Neural progenitor cell (in vitro differentiated cells): ENCODE data around the gene BSDC1. TPM values are rescaled to one million over a fixed set of nuclear protein-coding genes. Genes with fewer than 3 reads are reported as not detected.

Experiments
- DNase-seq: peaks from one replicate; pipeline ENCODE4 v3.0.0-alpha.2; 2016; ENCODE audit warnings: low spot score
- H2AFZ ChIP-seq: fragments of 200-600 bp; sonication (generic); replicated peaks from 2 replicates; pipeline ENCODE4 v1.6.1; 2016; ENCODE audit warnings: antibody characterized with exemption
- H3F3A ChIP-seq: fragments of 200-600 bp; sonication (generic); 2 replicates; pipeline ENCODE4 v1.6.1; 2016; ENCODE audit warnings: antibody characterized with exemption, low read depth
- H3K27ac ChIP-seq: fragments of 200-600 bp; sonication (generic); 2 replicates; pipeline ENCODE4 v1.5.1; 2016; ENCODE audit warnings: mild to moderate bottlenecking
- H3K27me3 ChIP-seq: fragments of 200-600 bp; sonication (generic); 2 replicates; pipeline ENCODE4 v1.6.1; 2016; ENCODE audit warnings: mild to moderate bottlenecking, moderate library complexity
- H3K36me3 ChIP-seq: fragments of 200-600 bp; sonication (generic); 2 replicates; pipeline ENCODE4 v1.5.1; 2016
- H3K4me1 ChIP-seq: fragments of 200-600 bp; sonication (generic); 2 replicates; pipeline ENCODE4 v1.6.1; 2016; ENCODE audit warnings: mixed run types
- H3K4me2 ChIP-seq: fragments of 200-600 bp; sonication (generic); 2 replicates; pipeline ENCODE4 v1.6.1; 2016
- H3K4me3 ChIP-seq: fragments of 200-600 bp; sonication (generic); 2 replicates; pipeline ENCODE4 v1.5.1; 2016
- H3K79me2 ChIP-seq: fragments of 200-600 bp; sonication (generic); 2 replicates; pipeline ENCODE4 v1.6.1; 2016; ENCODE audit warnings: low read depth
- H3K9ac ChIP-seq: fragments of 200-600 bp; sonication (generic); 2 replicates; pipeline ENCODE4 v1.6.1; 2016
- H3K9me3 ChIP-seq: fragments of 200-600 bp; sonication (generic); 2 replicates; pipeline ENCODE4 v1.5.1; 2016; ENCODE audit warnings: low read depth
- H4K20me1 ChIP-seq: fragments of 200-600 bp; sonication (generic); 2 replicates; pipeline ENCODE4 v1.6.1; 2016; ENCODE audit warnings: low read depth
- H3K27ac Mint-ChIP-seq: 3 replicates; pipeline ENCODE4 v1.8.0; 2021; ENCODE audit warnings: mixed read lengths
- H3K27me3 Mint-ChIP-seq: 2 replicates; pipeline ENCODE4 v1.8.0; 2022; ENCODE audit warnings: low read depth, mild to moderate bottlenecking, inconsistent platforms, moderate library complexity, mixed read lengths; ENCODE audit not compliant: insufficient read depth
- H3K36me3 Mint-ChIP-seq: 3 replicates; pipeline ENCODE4 v1.8.0; 2021; ENCODE audit warnings: mixed read lengths
- H3K4me1 Mint-ChIP-seq: 3 replicates; pipeline ENCODE4 v1.8.0; 2021; ENCODE audit warnings: mixed read lengths
- H3K4me3 Mint-ChIP-seq: 3 replicates; pipeline ENCODE4 v1.8.0; 2021; ENCODE audit warnings: mild to moderate bottlenecking, moderate library complexity, mixed read lengths
- H3K9me3 Mint-ChIP-seq: 3 replicates; pipeline ENCODE4 v1.8.0; 2020; ENCODE audit warnings: mixed read lengths
- EZH2 ChIP-seq: fragments of 200-600 bp; sonication (generic); IDR thresholded peaks from 2 replicates; pipeline ENCODE4 v1.6.1; 2017; ENCODE audit warnings: antibody characterized with exemption, mild to moderate bottlenecking, moderate library complexity
- EZH2phosphoT487 ChIP-seq: fragments of 200-600 bp; sonication (generic); IDR thresholded peaks from 2 replicates; pipeline ENCODE4 v1.6.1; 2017; ENCODE audit warnings: antibody characterized with exemption
- total RNA-seq: library from RNA; depleted of rRNA; stranded (reverse); fragments of >200 nt; gene quantifications from 2 replicates; pipeline ENCODE4 v1.2.3, GENCODE V29; 2015; ENCODE audit warnings: low replicate concordance
- TF ChIP-seq, protein P1 (sequence below): fragments of 200-600 bp; sonication (generic); IDR thresholded peaks from 2 replicates; pipeline ENCODE4 v1.5.1; 2017; ENCODE audit warnings: antibody characterized with exemption, mild to moderate bottlenecking

The BSDC1 gene
- total RNA-seq, 1 donor from 2014 or later = 47.5 TPM

DNA sequence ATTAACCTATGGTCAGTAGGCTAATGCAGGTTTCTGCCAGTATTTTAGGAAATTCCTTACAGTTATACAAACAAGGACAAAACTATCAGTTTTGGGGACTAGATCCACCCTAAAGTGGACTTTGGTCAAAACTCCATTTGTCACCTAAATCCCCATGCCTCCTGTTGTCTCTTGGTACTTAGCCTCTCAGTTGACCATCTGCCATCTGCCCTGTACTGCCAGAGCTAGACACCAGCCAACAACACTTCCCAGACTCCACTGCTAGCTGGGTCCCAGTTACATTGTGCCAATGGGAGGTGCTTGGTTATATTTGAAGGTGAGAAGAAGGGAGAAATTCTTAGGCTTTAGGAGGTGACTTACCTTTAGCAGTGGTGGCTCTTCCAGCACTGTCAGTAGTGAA lies 17.0 kb upstream of the BSDC1 start:
- TF ChIP-seq EZH2phosphoT487 (no peak), EZH2 (no peak)
- TF ChIP-seq, protein P1, sequence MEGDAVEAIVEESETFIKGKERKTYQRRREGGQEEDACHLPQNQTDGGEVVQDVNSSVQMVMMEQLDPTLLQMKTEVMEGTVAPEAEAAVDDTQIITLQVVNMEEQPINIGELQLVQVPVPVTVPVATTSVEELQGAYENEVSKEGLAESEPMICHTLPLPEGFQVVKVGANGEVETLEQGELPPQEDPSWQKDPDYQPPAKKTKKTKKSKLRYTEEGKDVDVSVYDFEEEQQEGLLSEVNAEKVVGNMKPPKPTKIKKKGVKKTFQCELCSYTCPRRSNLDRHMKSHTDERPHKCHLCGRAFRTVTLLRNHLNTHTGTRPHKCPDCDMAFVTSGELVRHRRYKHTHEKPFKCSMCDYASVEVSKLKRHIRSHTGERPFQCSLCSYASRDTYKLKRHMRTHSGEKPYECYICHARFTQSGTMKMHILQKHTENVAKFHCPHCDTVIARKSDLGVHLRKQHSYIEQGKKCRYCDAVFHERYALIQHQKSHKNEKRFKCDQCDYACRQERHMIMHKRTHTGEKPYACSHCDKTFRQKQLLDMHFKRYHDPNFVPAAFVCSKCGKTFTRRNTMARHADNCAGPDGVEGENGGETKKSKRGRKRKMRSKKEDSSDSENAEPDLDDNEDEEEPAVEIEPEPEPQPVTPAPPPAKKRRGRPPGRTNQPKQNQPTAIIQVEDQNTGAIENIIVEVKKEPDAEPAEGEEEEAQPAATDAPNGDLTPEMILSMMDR = no peak

DNA sequence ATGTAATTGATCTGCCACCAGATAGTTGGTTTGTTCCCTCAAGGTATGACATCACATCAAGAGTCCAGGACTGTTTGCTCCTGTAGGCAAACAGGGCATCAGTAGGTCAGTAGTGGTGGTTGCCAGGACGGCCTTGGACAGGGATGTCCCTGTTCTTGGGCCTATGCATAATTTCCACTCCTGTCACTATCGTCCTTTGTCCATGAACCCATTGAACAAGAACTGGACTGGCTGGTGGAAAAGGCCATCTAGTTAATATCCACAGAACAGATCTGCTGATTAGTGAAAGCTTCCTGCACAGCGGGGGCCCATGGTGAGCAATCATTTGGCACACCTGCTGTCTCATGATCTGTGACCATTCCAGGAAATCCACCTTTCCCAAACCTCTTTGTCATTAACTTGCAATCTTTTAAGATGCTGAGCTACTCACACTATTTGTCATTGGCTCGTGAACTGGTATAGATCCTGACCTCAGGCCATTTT lies 12.4 kb upstream of the BSDC1 start:
- Mint-ChIP-seq H3K27me3 (no peaks in the 10 kb centered on the region), H3K36me3 (no peaks in the 10 kb centered on the region), H3K9me3 (no peaks in the 10 kb centered on the region), H3K27ac (no peak overlapping the region), H3K4me1 (no peaks in the 10 kb centered on the region), H3K4me3 (no peak overlapping the region)
- no peak overlapping the region for H3K4me2 ChIP-seq
- TF ChIP-seq EZH2 = no peak
- TF ChIP-seq, protein P1 = no peak
- TF ChIP-seq EZH2phosphoT487 = no peak
- DNase-seq = no peak
- no peaks in the 10 kb centered on the region for H3K27me3 ChIP-seq
- H3K4me3 ChIP-seq = no peak overlapping the region
- no peaks in the 10 kb centered on the region for H3K79me2 ChIP-seq
- no peaks in the 10 kb centered on the region for H3K36me3 ChIP-seq
- no peak overlapping the region for H3K9ac ChIP-seq
- H3K27ac ChIP-seq = no peak overlapping the region
- no peak overlapping the region for H2AFZ ChIP-seq
- H3K4me1 ChIP-seq = no peaks in the 10 kb centered on the region
- no peaks in the 10 kb centered on the region for H3K9me3 ChIP-seq
- H3F3A ChIP-seq = no peaks in the 10 kb centered on the region
- H4K20me1 ChIP-seq = no peaks in the 10 kb centered on the region

More for the DNA sequence above, 17.0 kb upstream of the BSDC1 start:
- Mint-ChIP-seq H3K27me3 (peaks cover 3% of the 10 kb centered on the region), H3K36me3 (peaks cover 3% of the 10 kb centered on the region), H3K9me3 (peaks cover 15% of the 10 kb centered on the region), H3K4me1 (no peaks in the 10 kb centered on the region), H3K27ac (no peak overlapping the region), H3K4me3 (no peak overlapping the region)
- no peaks in the 10 kb centered on the region for H3F3A ChIP-seq
- no peak overlapping the region for H3K4me2 ChIP-seq
- H3K79me2 ChIP-seq = no peaks in the 10 kb centered on the region
- no peak overlapping the region for H2AFZ ChIP-seq
- H3K9me3 ChIP-seq = peaks cover 7% of the 10 kb centered on the region
- no peak overlapping the region for H3K27ac ChIP-seq
- no peaks in the 10 kb centered on the region for H3K4me1 ChIP-seq
- H3K4me3 ChIP-seq = no peak overlapping the region
- no peaks in the 10 kb centered on the region for H3K36me3 ChIP-seq
- no peak for DNase-seq
- H3K9ac ChIP-seq = no peak overlapping the region
- no peaks in the 10 kb centered on the region for H4K20me1 ChIP-seq
- no peaks in the 10 kb centered on the region for H3K27me3 ChIP-seq

DNA sequence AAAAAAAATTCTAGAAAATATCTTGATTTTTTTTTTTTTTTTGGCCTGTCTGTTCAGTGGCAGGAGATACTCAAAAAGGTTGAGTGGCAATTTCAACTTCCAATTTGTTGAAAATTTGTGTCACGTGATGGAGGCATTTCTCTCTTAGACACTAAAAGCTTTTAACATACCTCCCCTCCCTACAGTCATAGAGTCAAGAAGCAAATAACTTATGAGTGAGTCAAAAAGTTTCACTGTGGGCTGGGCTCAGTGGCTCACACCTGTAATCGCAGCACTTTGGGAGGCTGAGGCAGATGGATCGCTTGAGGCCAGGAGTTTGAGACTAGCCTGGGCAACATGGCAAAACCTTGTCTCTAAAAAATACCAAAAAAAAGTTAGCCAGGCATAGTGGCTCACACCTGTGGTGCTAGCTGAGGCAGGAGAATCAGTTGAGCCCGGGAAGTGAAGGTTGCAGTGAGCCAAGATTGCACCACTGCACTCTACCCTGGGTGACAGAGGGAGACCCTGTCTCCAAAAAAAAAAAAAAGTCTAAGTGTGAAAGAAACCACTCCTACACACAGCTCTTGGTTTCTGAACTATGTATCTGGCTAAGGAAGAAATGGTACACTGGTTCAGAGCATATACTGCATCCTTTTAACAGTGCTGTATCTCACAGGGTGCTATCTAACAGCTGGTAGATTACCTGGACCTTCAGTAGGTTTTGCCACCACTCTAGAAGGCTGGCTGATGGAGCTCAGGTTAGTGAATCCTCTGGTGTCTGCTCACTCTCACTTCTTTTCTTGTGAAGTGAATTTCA lies 11.6 kb upstream of the BSDC1 start:
- Mint-ChIP-seq H3K4me1 (peaks cover 2% of the 10 kb centered on the region), H3K36me3 (no peaks in the 10 kb centered on the region), H3K27me3 (no peaks in the 10 kb centered on the region), H3K9me3 (no peaks in the 10 kb centered on the region), H3K27ac (no peak overlapping the region), H3K4me3 (no peak overlapping the region)
- H3K9me3 ChIP-seq = no peaks in the 10 kb centered on the region
- H3K36me3 ChIP-seq = no peaks in the 10 kb centered on the region
- TF ChIP-seq EZH2phosphoT487 (no peak), EZH2 (no peak)
- TF ChIP-seq, protein P1 = no peak
- H3K4me2 ChIP-seq = no peak overlapping the region
- DNase-seq = no peak
- H3F3A ChIP-seq = no peaks in the 10 kb centered on the region
- H3K79me2 ChIP-seq = no peaks in the 10 kb centered on the region
- H3K4me3 ChIP-seq = no peak overlapping the region
- H3K9ac ChIP-seq = no peak overlapping the region
- no peak overlapping the region for H2AFZ ChIP-seq
- H3K27ac ChIP-seq = no peak overlapping the region
- no peaks in the 10 kb centered on the region for H4K20me1 ChIP-seq
- H3K27me3 ChIP-seq = no peaks in the 10 kb centered on the region
- H3K4me1 ChIP-seq = no peaks in the 10 kb centered on the region
